ENCODE measurements around the gene CFAP410. TPM values are rescaled to one million over a fixed set of nuclear protein-coding genes. Genes with fewer than 3 reads are reported as not detected.

The CFAP410 gene
- total and polyA plus RNA-seq, 2 donors (not counting 1 experiment from before 2014, with no cell fraction given) = 69.2 to 98.8 TPM

DNA sequence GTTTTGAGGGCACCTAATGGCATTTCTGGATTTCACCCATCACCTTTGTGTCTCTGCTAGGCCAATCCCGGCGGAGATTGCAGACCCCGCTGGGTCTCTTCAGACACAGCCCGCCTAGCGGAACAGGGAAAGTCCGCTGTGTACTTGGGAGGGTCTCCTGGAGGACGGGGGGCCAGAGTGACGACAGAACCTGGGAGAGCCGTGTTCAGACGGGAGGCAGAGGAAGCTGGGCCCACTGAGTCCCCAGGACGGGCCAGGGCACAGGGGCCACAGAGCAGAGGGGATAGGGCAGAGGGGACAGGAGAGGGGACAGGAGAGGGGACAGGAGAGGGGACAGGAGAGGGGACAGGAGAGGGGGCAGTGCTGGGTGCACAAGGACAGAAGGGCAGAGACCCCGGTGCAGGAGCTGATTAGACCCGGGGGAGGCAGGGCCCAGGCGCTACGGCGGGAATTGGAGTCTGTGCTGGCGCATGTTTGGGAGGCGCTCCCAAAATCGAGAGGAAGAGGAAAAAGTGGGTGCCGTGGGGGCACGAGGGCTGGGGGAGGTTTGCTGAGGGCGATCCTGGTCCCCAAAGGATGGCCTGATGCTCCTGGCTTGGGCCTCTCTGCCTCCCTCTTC is 26.9 kb upstream of the CFAP410 start:
- 97% methylated on average over 22 of the region's 22 CpGs for WGBS (ENCODE audit: insufficient coverage)
- CTCF ChIA-PET = no interaction called here
- H3K79me2 ChIP-seq (ENCODE audit: control insufficient read depth, insufficient read depth, low read length) = peaks cover 13% of the 10 kb centered on the region
- H3K9me3 ChIP-seq (ENCODE audit: control extremely low read depth in 1 of 3, control insufficient read depth in 2 of 3, insufficient read depth in 1 of 3, low read length in 2 of 3) = peaks cover 0 to 20% (median 0%) of the 10 kb centered on the region in 3 donors
- no peak overlapping the region for H3K27ac ChIP-seq (ENCODE audit: low read length in 2 of 2)
- ATAC-seq (ENCODE audit: low read depth) = no peak
- Mint-ChIP-seq H3K9me3 (ENCODE audit: insufficient read depth) (peaks cover 5% of the 10 kb centered on the region), H3K4me3 (no peak overlapping the region), H3K27ac (no peak overlapping the region), H3K27me3 (no peaks in the 10 kb centered on the region), H3K4me1 (no peaks in the 10 kb centered on the region)
- H3K9ac ChIP-seq (ENCODE audit: low read length) = no peak overlapping the region
- no peak overlapping the region for H2AFZ ChIP-seq (ENCODE audit: insufficient read depth, low read depth, low read length, poor library complexity, severe bottlenecking)
- H3K4me2 ChIP-seq (replicated peaks; ENCODE audit: low read depth, low read length, poor library complexity, severe bottlenecking) = no peak overlapping the region
- no peaks in the 10 kb centered on the region for H3K4me1 ChIP-seq (ENCODE audit: control insufficient read depth in 2 of 2, insufficient read depth in 2 of 2, low read length in 2 of 2)
- peaks cover 0 to 3% of the 10 kb centered on the region in 2 experiments for H3K36me3 ChIP-seq (replicated peaks in 1 of 2; ENCODE audit: control extremely low read depth in 1 of 2, control insufficient read depth in 1 of 2, extremely low read depth in 1 of 2, insufficient read depth in 2 of 2, low read length in 1 of 2)
- DNase-seq = no peak
- POLR2A ChIA-PET = no interaction called here
- no peaks in the 10 kb centered on the region for H4K20me1 ChIP-seq (ENCODE audit: control insufficient read depth, insufficient read depth, low read length, poor library complexity, severe bottlenecking)
- no peaks in the 10 kb centered on the region for H3K27me3 ChIP-seq (replicated peaks in 1 of 4; ENCODE audit: control extremely low read depth in 1 of 4, control insufficient read depth in 3 of 4, insufficient read depth in 4 of 4, low read length in 3 of 4)
- no peak for TF ChIP-seq EZH2 (IDR thresholded peaks at IDR 0.05; ENCODE audit: borderline replicate concordance, insufficient read depth, low read depth, low read length, poor library complexity, severe bottlenecking)
- H3K4me3 ChIP-seq (ENCODE audit: control extremely low read depth in 1 of 5, extremely low read depth in 1 of 5, insufficient read depth in 1 of 5, low read depth in 2 of 5, low read length in 4 of 5) = no peak overlapping the region
- intact Hi-C loops (cut with micrococcal nuclease) = no loop called here

GRCh38 chr21:44365251-44365966 is 26.2 kb upstream of the CFAP410 start:
- peaks cover 0 to 3% of the 10 kb centered on the region in 2 experiments for H3K36me3 ChIP-seq (replicated peaks in 1 of 2; ENCODE audit: control extremely low read depth in 1 of 2, control insufficient read depth in 1 of 2, extremely low read depth in 1 of 2, insufficient read depth in 2 of 2, low read length in 1 of 2)
- peaks cover 0 to 14% (median 0%) of the 10 kb centered on the region in 3 donors for H3K9me3 ChIP-seq (ENCODE audit: control extremely low read depth in 1 of 3, control insufficient read depth in 2 of 3, insufficient read depth in 1 of 3, low read length in 2 of 3)
- no peaks in the 10 kb centered on the region for H3K27me3 Mint-ChIP-seq
- ChIA-PET CTCF (no interaction called here), POLR2A (no interaction called here)
- no peak overlapping the region for H3K27ac Mint-ChIP-seq
- DNase-seq (no peak), ATAC-seq (ENCODE audit: low read depth) (no peak)
- H3K27ac ChIP-seq (ENCODE audit: low read length in 2 of 2) = no peak overlapping the region
- H3K4me1 ChIP-seq (ENCODE audit: control insufficient read depth in 2 of 2, insufficient read depth in 2 of 2, low read length in 2 of 2) = peaks cover under 1% of the 10 kb centered on the region in 2 donors
- H3K9ac ChIP-seq (ENCODE audit: low read length) = no peak overlapping the region
- TF ChIP-seq, protein P1, sequence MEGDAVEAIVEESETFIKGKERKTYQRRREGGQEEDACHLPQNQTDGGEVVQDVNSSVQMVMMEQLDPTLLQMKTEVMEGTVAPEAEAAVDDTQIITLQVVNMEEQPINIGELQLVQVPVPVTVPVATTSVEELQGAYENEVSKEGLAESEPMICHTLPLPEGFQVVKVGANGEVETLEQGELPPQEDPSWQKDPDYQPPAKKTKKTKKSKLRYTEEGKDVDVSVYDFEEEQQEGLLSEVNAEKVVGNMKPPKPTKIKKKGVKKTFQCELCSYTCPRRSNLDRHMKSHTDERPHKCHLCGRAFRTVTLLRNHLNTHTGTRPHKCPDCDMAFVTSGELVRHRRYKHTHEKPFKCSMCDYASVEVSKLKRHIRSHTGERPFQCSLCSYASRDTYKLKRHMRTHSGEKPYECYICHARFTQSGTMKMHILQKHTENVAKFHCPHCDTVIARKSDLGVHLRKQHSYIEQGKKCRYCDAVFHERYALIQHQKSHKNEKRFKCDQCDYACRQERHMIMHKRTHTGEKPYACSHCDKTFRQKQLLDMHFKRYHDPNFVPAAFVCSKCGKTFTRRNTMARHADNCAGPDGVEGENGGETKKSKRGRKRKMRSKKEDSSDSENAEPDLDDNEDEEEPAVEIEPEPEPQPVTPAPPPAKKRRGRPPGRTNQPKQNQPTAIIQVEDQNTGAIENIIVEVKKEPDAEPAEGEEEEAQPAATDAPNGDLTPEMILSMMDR (IDR thresholded peaks at IDR 0.05) = no peak
- no peak for TF ChIP-seq EZH2 (IDR thresholded peaks at IDR 0.05; ENCODE audit: borderline replicate concordance, insufficient read depth, low read depth, low read length, poor library complexity, severe bottlenecking)
- peaks cover 13% of the 10 kb centered on the region for H3K79me2 ChIP-seq (ENCODE audit: control insufficient read depth, insufficient read depth, low read length)
- H3K4me1 Mint-ChIP-seq = peaks cover 2% of the 10 kb centered on the region
- no peak overlapping the region for H3K4me3 Mint-ChIP-seq
- H3K4me3 ChIP-seq (ENCODE audit: control extremely low read depth in 1 of 5, extremely low read depth in 1 of 5, insufficient read depth in 1 of 5, low read depth in 2 of 5, low read length in 4 of 5) = no peak overlapping the region
- no peak overlapping the region for H3K4me2 ChIP-seq (replicated peaks; ENCODE audit: low read depth, low read length, poor library complexity, severe bottlenecking)
- H4K20me1 ChIP-seq (ENCODE audit: control insufficient read depth, insufficient read depth, low read length, poor library complexity, severe bottlenecking) = no peaks in the 10 kb centered on the region
- H2AFZ ChIP-seq (ENCODE audit: insufficient read depth, low read depth, low read length, poor library complexity, severe bottlenecking) = no peak overlapping the region
- H3K9me3 Mint-ChIP-seq (ENCODE audit: insufficient read depth) = peaks cover 5% of the 10 kb centered on the region
- H3K27me3 ChIP-seq (replicated peaks in 1 of 4; ENCODE audit: control extremely low read depth in 1 of 4, control insufficient read depth in 3 of 4, insufficient read depth in 4 of 4, low read length in 3 of 4) = no peaks in the 10 kb centered on the region
- intact Hi-C loops (cut with micrococcal nuclease) = no loop called here
- 91% methylated on average over 10 of the region's 18 CpGs for WGBS (ENCODE audit: insufficient coverage)

All from B cell (primary cell).